HepG2 (cell line): ENCODE measurements around the gene DCST2. TPM values are rescaled to one million over a fixed set of nuclear protein-coding genes. Genes with fewer than 3 reads are reported as not detected.

ENCODE experiments used
- FOXK1 ChIP-seq: sonication (generic); formaldehyde crosslinking; IDR thresholded peaks from 2 replicates; pipeline ENCODE4 v1.4.0; 2020; ENCODE audit warnings: low read depth, missing genetic modification reagents, borderline replicate concordance
- GABPA ChIP-seq, 2 experiments: IDR thresholded peaks; 2 replicates each; pipeline ENCODE4 v1.6.1; 2011 to 2016; ENCODE audit warnings: low read depth in 2 of 2, low read length in 1 of 2, missing biosample characterization in 1 of 2, missing genetic modification characterization in 1 of 2
- HNRNPLL ChIP-seq: fragments of 200-400 bp; formaldehyde crosslinking; IDR thresholded peaks from 2 replicates; pipeline ENCODE4 v1.6.1; 2017; ENCODE audit warnings: mild to moderate bottlenecking, low read depth, low read length; ENCODE audit not compliant: poor library complexity, severe bottlenecking
- KLF16 ChIP-seq, 2 experiments: sonication (generic) in 1 of 2; formaldehyde crosslinking in 1 of 2; IDR thresholded peaks; 2 replicates each; pipeline versions ENCODE4 v1.6.1 to v1.8.0; 2016 to 2023; ENCODE audit warnings: missing genetic modification reagents in 2 of 2, missing compliant biosample characterization in 1 of 2
- MAZ ChIP-seq, 2 experiments: sonication (generic) in 1 of 2; formaldehyde crosslinking in 1 of 2; IDR thresholded peaks; 2 replicates each; pipeline versions ENCODE4 v1.5.0 to v1.6.1; 2012 to 2020; ENCODE audit warnings: low read depth in 2 of 2, mild to moderate bottlenecking in 2 of 2, borderline replicate concordance in 1 of 2, improper control_type of control experiment in 1 of 2, low read length in 1 of 2, missing genetic modification reagents in 1 of 2, moderate library complexity in 1 of 2
- MED13 ChIP-seq: sonication (generic); formaldehyde crosslinking; IDR thresholded peaks from 2 replicates; pipeline ENCODE4 v1.5.0; 2020; ENCODE audit warnings: missing genetic modification reagents
- MIER2 ChIP-seq: IDR thresholded peaks from 2 replicates; pipeline ENCODE4 v1.6.1; 2016; ENCODE audit warnings: missing biosample characterization, missing genetic modification reagents
- MTA1 ChIP-seq: sonication (generic); formaldehyde crosslinking; IDR thresholded peaks from 2 replicates; pipeline ENCODE4 v1.4.0; 2020; ENCODE audit warnings: missing genetic modification reagents, mild to moderate bottlenecking, borderline replicate concordance
- NKX3-1 ChIP-seq: sonication (generic); formaldehyde crosslinking; IDR thresholded peaks from 2 replicates; pipeline ENCODE4 v1.5.0; 2020; ENCODE audit warnings: missing genetic modification reagents
- POLR2AphosphoS2 ChIP-seq: IDR thresholded peaks from 2 replicates; pipeline ENCODE4 v1.6.1; 2011; ENCODE audit warnings: low read depth, low read length, improper control_type of control experiment
- POLR2AphosphoS5 ChIP-seq: IDR thresholded peaks from 2 replicates; pipeline ENCODE4 v1.6.1; 2012; ENCODE audit warnings: low read depth, low read length
- SAP130 ChIP-seq: IDR thresholded peaks from 2 replicates; pipeline ENCODE4 v1.6.1; 2016; ENCODE audit warnings: low read depth
- SIN3A ChIP-seq: IDR thresholded peaks from 2 replicates; pipeline ENCODE4 v1.6.1; 2011; ENCODE audit warnings: low read depth, mild to moderate bottlenecking, control low read depth, low read length, borderline replicate concordance
- SP4 ChIP-seq: sonication (generic); formaldehyde crosslinking; IDR thresholded peaks from 2 replicates; pipeline ENCODE4 v1.8.1; 2023; ENCODE audit warnings: mild to moderate bottlenecking, missing genetic modification reagents
- TFDP1 ChIP-seq: IDR thresholded peaks from 2 replicates; pipeline ENCODE4 v1.6.1; 2016; ENCODE audit warnings: missing compliant biosample characterization, missing genetic modification reagents, borderline replicate concordance
- YEATS4 ChIP-seq: sonication (generic); formaldehyde crosslinking; IDR thresholded peaks from 2 replicates; pipeline ENCODE4 v1.4.0; 2020; ENCODE audit warnings: missing genetic modification reagents, borderline replicate concordance
- ZBTB20 ChIP-seq: sonication (generic); formaldehyde crosslinking; IDR thresholded peaks from 2 replicates; pipeline ENCODE4 v1.8.1; 2023; ENCODE audit warnings: missing genetic modification reagents, low read depth, mild to moderate bottlenecking, borderline replicate concordance
- ZC3H4 ChIP-seq: sonication (generic); formaldehyde crosslinking; IDR thresholded peaks from 2 replicates; pipeline ENCODE4 v1.4.0; 2020; ENCODE audit warnings: missing genetic modification reagents, borderline replicate concordance
- ZKSCAN1 ChIP-seq: fragments of 150-350 bp; IDR thresholded peaks from 2 replicates; pipeline ENCODE4 v1.6.1; 2014; ENCODE audit warnings: low read length
- ZNF101 ChIP-seq: sonication (generic); formaldehyde crosslinking; IDR thresholded peaks from 2 replicates; pipeline ENCODE4 v1.4.0; 2020; ENCODE audit warnings: mild to moderate bottlenecking, low read depth, missing genetic modification reagents, borderline replicate concordance
- ZNF274 ChIP-seq: sonication (generic); formaldehyde crosslinking; IDR thresholded peaks from 2 replicates; pipeline ENCODE4 v1.5.1; 2020; ENCODE audit warnings: mild to moderate bottlenecking, missing genetic modification reagents
- ZNF672 ChIP-seq: sonication (generic); formaldehyde crosslinking; IDR thresholded peaks from 2 replicates; pipeline ENCODE4 v1.8.1; 2022; ENCODE audit warnings: missing genetic modification reagents
- ZNF687 ChIP-seq: sonication (generic); formaldehyde crosslinking; IDR thresholded peaks from 2 replicates; pipeline ENCODE4 v1.5.1; 2020; ENCODE audit warnings: mild to moderate bottlenecking, missing genetic modification reagents, moderate library complexity
- ZNF709 ChIP-seq: sonication (generic); formaldehyde crosslinking; IDR thresholded peaks from 2 replicates; pipeline ENCODE4 v1.5.0; 2020; ENCODE audit warnings: mild to moderate bottlenecking, missing genetic modification reagents
- ZNF746 ChIP-seq: sonication (generic); formaldehyde crosslinking; IDR thresholded peaks from 2 replicates; pipeline ENCODE4 v1.8.0; 2022; ENCODE audit warnings: mild to moderate bottlenecking, missing genetic modification reagents
- polyA plus RNA-seq, 8 experiments: library from polyadenylated mRNA; depleted of rRNA in 3 of 8; stranded (reverse) in 7 of 8; unstranded in 1 of 8; fragments of >200 nt; fragmentation: Illumina TruSeq in 4 of 8; extraction: Trizol in 4 of 8; gene quantifications; 2 replicates each; pipeline versions ENCODE4 v1.2.1 to v1.2.3, GENCODE V29; 2011 to 2016; ENCODE audit warnings: low read depth in 4 of 8, missing spikeins in 1 of 8, mixed read lengths in 1 of 8; ENCODE audit not compliant: insufficient read depth in 1 of 8
- total RNA-seq, 5 experiments: library from RNA; depleted of rRNA; stranded (reverse); fragments of >200 nt; fragmentation: Illumina TruSeq; extraction: Trizol; gene quantifications; 2 replicates each; pipeline ENCODE4 v1.2.3, GENCODE V29; 2016; ENCODE audit warnings: low read depth in 1 of 5

The DCST2 gene
- total and polyA plus RNA-seq, 2 of the 13 experiments (the other 11 are each of a cell fraction or from before 2014, with no cell fraction given) = 0.74 TPM; not detected in 1

- TF ChIP-seq GABPA (IDR thresholded peaks at IDR 0.05; ENCODE audit: low read depth, low read length) (peak; percentile 70), GABPA (CRISPR knock-in tag; IDR thresholded peaks at IDR 0.05; ENCODE audit: low read depth) (peak; percentile 90), ZC3H4 (CRISPR knock-in tag) (no peak; the same call in 1 of the 2 replicates), MAZ (IDR thresholded peaks at IDR 0.05; ENCODE audit: borderline replicate concordance, low read depth, low read length) (no peak), MAZ (CRISPR knock-in tag; IDR thresholded peaks at IDR 0.05; ENCODE audit: low read depth) (peak; percentile 56), FOXK1 (CRISPR knock-in tag) (peak; percentile 82; the same call in 1 of the 2 replicates), NKX3-1 (CRISPR knock-in tag) (peak; percentile 17; the same call in 1 of the 2 replicates), ZKSCAN1 (no peak), TFDP1 (peak; percentile 99), ZNF687 (CRISPR knock-in tag) (peak; percentile 95), ZNF101 (CRISPR knock-in tag) (no peak), SIN3A (peak; percentile 98), ZBTB20 (CRISPR knock-in tag) (peak; percentile 85; the same call in 1 of the 2 replicates), SP4 (CRISPR knock-in tag) (peak; percentile 87), POLR2AphosphoS5 (0 out of 2 replicates have a peak, but pooled peaks have one; percentile 26), KLF16 (CRISPR knock-in tag; IDR thresholded peaks at IDR 0.05) (peak in 1 of 2 experiments; percentile 58; a peak in 3 of 4 replicates), ZNF274 (CRISPR knock-in tag) (no peak), MED13 (CRISPR knock-in tag) (peak; percentile 10; the same call in 1 of the 2 replicates), MTA1 (CRISPR knock-in tag) (peak; percentile 52; the same call in 1 of the 2 replicates), HNRNPLL (no peak), POLR2AphosphoS2 (peak; percentile 18; the same call in 1 of the 2 replicates), ZNF746 (CRISPR knock-in tag) (0 out of 2 replicates have a peak, but pooled peaks have one; percentile 44), SAP130 (peak; percentile 100), ZNF709 (0 out of 2 replicates have a peak, but pooled peaks have one; percentile 73), YEATS4 (CRISPR knock-in tag) (peak; percentile 17; the same call in 1 of the 2 replicates), ZNF672 (CRISPR knock-in tag) (no peak), MIER2 (0 out of 2 replicates have a peak, but pooled peaks have one; percentile 4)
These were observed 59.3 kb downstream of the DCST2 start, which contains the start of gene CKS1B (continued) for GRCh38 chr1:154974102-154974807.
